ENCODE results near the gene CCDC6. TPM values are rescaled to one million over a fixed set of nuclear protein-coding genes. Genes with fewer than 3 reads are reported as not detected.
"Not testable (repeated sequence)": the region's sequence is repeated elsewhere in the genome, so short reads cannot be mapped to it uniquely, and the experiment has no call there.

CCDC6 gene
- polyA plus RNA-seq, 3 donors, result 4.2 to 13.5 (median 6.2) TPM

DNA sequence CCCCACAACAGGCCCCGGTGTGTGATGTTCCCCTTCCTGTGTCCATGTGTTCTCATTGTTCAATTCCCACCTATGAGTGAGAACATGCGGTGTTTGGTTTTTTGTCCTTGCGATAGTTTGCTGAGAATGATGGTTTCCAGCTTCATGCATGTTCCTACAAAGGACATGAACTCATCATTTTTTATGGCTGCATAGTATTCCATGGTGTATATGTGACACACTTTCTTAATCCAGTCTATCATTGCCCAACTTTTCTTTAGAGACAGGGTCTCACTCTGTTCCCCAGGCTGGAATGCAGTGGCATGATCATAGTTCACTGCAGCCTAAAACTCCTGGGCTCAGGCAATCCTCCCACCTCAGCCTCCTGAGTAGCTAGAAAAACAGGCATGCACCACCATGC lies 120.9 kb downstream of the CCDC6 start:
- H3K9ac ChIP-seq (ENCODE audit: insufficient read depth, low read length, poor library complexity, severe bottlenecking); H3K4me1 Mint-ChIP-seq; H3K27ac ChIP-seq (ENCODE audit: low read depth in 1 of 2, low read length in 2 of 2); H3K4me3 Mint-ChIP-seq; H3K9me3 Mint-ChIP-seq; H3K4me3 ChIP-seq (replicated peaks in 1 of 3; ENCODE audit: low read depth in 2 of 3, low read length in 3 of 3); H3K27ac Mint-ChIP-seq; H3K27me3 ChIP-seq (ENCODE audit: control insufficient read depth in 2 of 2, insufficient read depth in 2 of 2, low read length in 2 of 2); H3K79me2 ChIP-seq (ENCODE audit: insufficient read depth, low read length); H3K27me3 Mint-ChIP-seq (ENCODE audit: low read depth in 3 of 3); intact Hi-C loops (cut with micrococcal nuclease); H3K4me2 ChIP-seq (replicated peaks; ENCODE audit: extremely low read depth, low read length, poor library complexity, severe bottlenecking); H2AFZ ChIP-seq (ENCODE audit: insufficient read depth, low read depth, low read length, poor library complexity, severe bottlenecking); H3K4me1 ChIP-seq (ENCODE audit: control insufficient read depth in 1 of 2, insufficient read depth in 2 of 2, low read length in 2 of 2); H4K20me1 ChIP-seq (ENCODE audit: insufficient read depth, low read length); DNase-seq; H3K9me3 ChIP-seq (replicated peaks in 1 of 2; ENCODE audit: control insufficient read depth in 1 of 2, insufficient read depth in 1 of 2, low read length in 2 of 2): not testable (repeated sequence)
- H3K36me3 Mint-ChIP-seq, result peaks cover 17 to 18% of the 10 kb centered on the region in 2 donors
- H3K36me3 ChIP-seq (replicated peaks in 1 of 2; ENCODE audit: control insufficient read depth in 1 of 2, insufficient read depth in 2 of 2, low read length in 2 of 2), result peaks cover 1 to 23% of the 10 kb centered on the region in 2 donors
- WGBS (ENCODE audit: insufficient coverage), result no CpG with 5 or more reads among the region's 3 CpGs

DNA sequence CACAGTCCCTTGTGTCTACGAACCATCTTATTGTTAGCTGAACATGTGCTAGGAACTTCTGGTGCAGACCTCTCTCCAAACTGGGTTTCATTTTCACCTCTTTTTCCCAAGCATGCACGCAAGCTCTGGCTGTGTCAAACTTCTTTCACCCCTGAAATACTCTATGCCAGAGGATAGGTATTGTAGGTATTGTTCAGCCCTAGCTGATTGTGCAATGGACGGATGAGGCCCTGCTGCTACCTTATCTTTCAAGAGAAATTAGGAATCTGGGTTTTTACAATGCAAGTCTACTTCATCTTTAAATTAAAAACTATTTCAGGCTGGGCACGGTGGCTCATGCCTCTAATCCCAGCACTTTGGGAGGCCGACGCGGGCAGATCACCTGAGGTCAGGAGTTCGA lies 124.8 kb downstream of the CCDC6 start:
- no peak overlapping the region for H2AFZ ChIP-seq (ENCODE audit: insufficient read depth, low read depth, low read length, poor library complexity, severe bottlenecking)
- no peak overlapping the region for H3K4me2 ChIP-seq (replicated peaks; ENCODE audit: extremely low read depth, low read length, poor library complexity, severe bottlenecking)
- no peaks in the 10 kb centered on the region for H3K79me2 ChIP-seq (ENCODE audit: insufficient read depth, low read length)
- H3K27me3 Mint-ChIP-seq (ENCODE audit: low read depth in 3 of 3), result peaks cover 0 to 1% (median 0%) of the 10 kb centered on the region in 3 donors
- no peaks in the 10 kb centered on the region for H3K36me3 Mint-ChIP-seq
- no peak overlapping the region for H3K4me3 ChIP-seq (replicated peaks in 1 of 3; ENCODE audit: low read depth in 2 of 3, low read length in 3 of 3)
- TF ChIP-seq, protein P1, sequence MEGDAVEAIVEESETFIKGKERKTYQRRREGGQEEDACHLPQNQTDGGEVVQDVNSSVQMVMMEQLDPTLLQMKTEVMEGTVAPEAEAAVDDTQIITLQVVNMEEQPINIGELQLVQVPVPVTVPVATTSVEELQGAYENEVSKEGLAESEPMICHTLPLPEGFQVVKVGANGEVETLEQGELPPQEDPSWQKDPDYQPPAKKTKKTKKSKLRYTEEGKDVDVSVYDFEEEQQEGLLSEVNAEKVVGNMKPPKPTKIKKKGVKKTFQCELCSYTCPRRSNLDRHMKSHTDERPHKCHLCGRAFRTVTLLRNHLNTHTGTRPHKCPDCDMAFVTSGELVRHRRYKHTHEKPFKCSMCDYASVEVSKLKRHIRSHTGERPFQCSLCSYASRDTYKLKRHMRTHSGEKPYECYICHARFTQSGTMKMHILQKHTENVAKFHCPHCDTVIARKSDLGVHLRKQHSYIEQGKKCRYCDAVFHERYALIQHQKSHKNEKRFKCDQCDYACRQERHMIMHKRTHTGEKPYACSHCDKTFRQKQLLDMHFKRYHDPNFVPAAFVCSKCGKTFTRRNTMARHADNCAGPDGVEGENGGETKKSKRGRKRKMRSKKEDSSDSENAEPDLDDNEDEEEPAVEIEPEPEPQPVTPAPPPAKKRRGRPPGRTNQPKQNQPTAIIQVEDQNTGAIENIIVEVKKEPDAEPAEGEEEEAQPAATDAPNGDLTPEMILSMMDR (IDR thresholded peaks at IDR 0.05), result no peak
- H3K9me3 ChIP-seq (replicated peaks in 1 of 2; ENCODE audit: control insufficient read depth in 1 of 2, insufficient read depth in 1 of 2, low read length in 2 of 2), result peaks cover 7 to 9% of the 10 kb centered on the region in 2 donors
- H4K20me1 ChIP-seq (ENCODE audit: insufficient read depth, low read length), result no peaks in the 10 kb centered on the region
- H3K36me3 ChIP-seq (replicated peaks in 1 of 2; ENCODE audit: control insufficient read depth in 1 of 2, insufficient read depth in 2 of 2, low read length in 2 of 2), result no peaks in the 10 kb centered on the region
- no peak overlapping the region for H3K9ac ChIP-seq (ENCODE audit: insufficient read depth, low read length, poor library complexity, severe bottlenecking)
- intact Hi-C loops (cut with micrococcal nuclease), result no loop called here
- peaks cover 12 to 25% (median 14%) of the 10 kb centered on the region in 7 donors for H3K9me3 Mint-ChIP-seq
- WGBS (ENCODE audit: insufficient coverage), result 97% methylated on average over 5 of the region's 8 CpGs
- no peak overlapping the region for H3K27ac ChIP-seq (ENCODE audit: low read depth in 1 of 2, low read length in 2 of 2)
- DNase-seq, result no peak
- no peaks in the 10 kb centered on the region for H3K4me1 Mint-ChIP-seq
- H3K4me3 Mint-ChIP-seq, result no peak overlapping the region
- H3K27me3 ChIP-seq (ENCODE audit: control insufficient read depth in 2 of 2, insufficient read depth in 2 of 2, low read length in 2 of 2), result no peaks in the 10 kb centered on the region
- H3K4me1 ChIP-seq (ENCODE audit: control insufficient read depth in 1 of 2, insufficient read depth in 2 of 2, low read length in 2 of 2), result no peaks in the 10 kb centered on the region
- no peak overlapping the region for H3K27ac Mint-ChIP-seq
